IMR-90 (cell line): ENCODE measurements around the gene ZNF385B.
"Not testable (repeated sequence)": the region's sequence is repeated elsewhere in the genome, so short reads cannot be mapped to it uniquely, and the experiment has no call there.

Experiments used
- BHLHE40 ChIP-seq: fragments of 150-350 bp; IDR thresholded peaks from 2 replicates; pipeline ENCODE4 v1.6.1; 2016; ENCODE audit warnings: mild to moderate bottlenecking, low read depth, low read length
- CEBPB ChIP-seq: IDR thresholded peaks from 2 replicates; pipeline ENCODE4 v1.6.1; 2012; ENCODE audit warnings: low read depth, low read length, improper control_type of control experiment
- CHD1 ChIP-seq: IDR thresholded peaks from 2 replicates; pipeline ENCODE4 v1.6.1; 2012; ENCODE audit warnings: low read depth, low read length, improper control_type of control experiment
- FOS ChIP-seq: fragments of 150-350 bp; IDR thresholded peaks from 2 replicates; pipeline ENCODE4 v1.6.1; 2016; ENCODE audit warnings: low read depth, low read length
- MAFK ChIP-seq: IDR thresholded peaks from 2 replicates; pipeline ENCODE4 v1.6.1; 2012; ENCODE audit warnings: low read depth, low read length, improper control_type of control experiment
- MXI1 ChIP-seq: IDR thresholded peaks from 2 replicates; pipeline ENCODE4 v1.6.1; 2012; ENCODE audit warnings: low read depth, mild to moderate bottlenecking, low read length, moderate library complexity, borderline replicate concordance
- POLR2A ChIP-seq: IDR thresholded peaks from 2 replicates; pipeline ENCODE4 v1.6.1; 2012; ENCODE audit warnings: mild to moderate bottlenecking, low read depth, low read length
- SMC3 ChIP-seq: fragments of 150-350 bp; IDR thresholded peaks from 2 replicates; pipeline ENCODE4 v1.6.1; 2016; ENCODE audit warnings: low read depth, mild to moderate bottlenecking, antibody characterized with exemption, low read length, moderate library complexity
- TF ChIP-seq, protein P1 (sequence below): conservative IDR thresholded peaks from 2 replicates; pipeline ENCODE4 v1.5.1; 2012; ENCODE audit warnings: mild to moderate bottlenecking, low read depth, low read length, improper control_type of control experiment
- TF ChIP-seq, protein P2 (sequence below): fragments of 150-350 bp; IDR thresholded peaks from 2 replicates; pipeline ENCODE4 v1.6.1; 2016; ENCODE audit warnings: low read depth, mild to moderate bottlenecking, low read length, moderate library complexity, borderline replicate concordance

DNA sequence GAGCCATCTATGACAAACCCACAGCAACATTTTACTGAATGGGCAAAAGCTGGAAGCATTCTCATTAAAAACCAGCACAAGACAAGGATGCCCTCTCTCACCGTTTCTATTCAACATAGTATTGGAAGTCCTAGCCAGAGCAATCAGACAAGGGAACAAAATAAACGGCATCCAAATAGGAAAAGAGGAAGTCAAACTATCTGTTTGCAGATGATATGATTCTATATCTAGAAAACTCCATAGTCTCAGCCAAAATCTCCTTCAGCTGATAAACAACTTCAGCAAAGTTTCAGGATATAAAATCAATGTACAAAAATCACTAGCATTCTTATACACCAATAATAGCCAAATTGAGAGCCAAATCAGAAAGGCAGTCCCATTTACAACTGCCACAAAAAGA, 79.1 kb downstream of the ZNF385B start:
- TF ChIP-seq BHLHE40, MAFK, FOS, POLR2A, SMC3, MXI1, CHD1, CEBPB: not testable (repeated sequence)
- TF ChIP-seq, protein P1, sequence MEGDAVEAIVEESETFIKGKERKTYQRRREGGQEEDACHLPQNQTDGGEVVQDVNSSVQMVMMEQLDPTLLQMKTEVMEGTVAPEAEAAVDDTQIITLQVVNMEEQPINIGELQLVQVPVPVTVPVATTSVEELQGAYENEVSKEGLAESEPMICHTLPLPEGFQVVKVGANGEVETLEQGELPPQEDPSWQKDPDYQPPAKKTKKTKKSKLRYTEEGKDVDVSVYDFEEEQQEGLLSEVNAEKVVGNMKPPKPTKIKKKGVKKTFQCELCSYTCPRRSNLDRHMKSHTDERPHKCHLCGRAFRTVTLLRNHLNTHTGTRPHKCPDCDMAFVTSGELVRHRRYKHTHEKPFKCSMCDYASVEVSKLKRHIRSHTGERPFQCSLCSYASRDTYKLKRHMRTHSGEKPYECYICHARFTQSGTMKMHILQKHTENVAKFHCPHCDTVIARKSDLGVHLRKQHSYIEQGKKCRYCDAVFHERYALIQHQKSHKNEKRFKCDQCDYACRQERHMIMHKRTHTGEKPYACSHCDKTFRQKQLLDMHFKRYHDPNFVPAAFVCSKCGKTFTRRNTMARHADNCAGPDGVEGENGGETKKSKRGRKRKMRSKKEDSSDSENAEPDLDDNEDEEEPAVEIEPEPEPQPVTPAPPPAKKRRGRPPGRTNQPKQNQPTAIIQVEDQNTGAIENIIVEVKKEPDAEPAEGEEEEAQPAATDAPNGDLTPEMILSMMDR = not testable (repeated sequence)
- TF ChIP-seq, protein P2, sequence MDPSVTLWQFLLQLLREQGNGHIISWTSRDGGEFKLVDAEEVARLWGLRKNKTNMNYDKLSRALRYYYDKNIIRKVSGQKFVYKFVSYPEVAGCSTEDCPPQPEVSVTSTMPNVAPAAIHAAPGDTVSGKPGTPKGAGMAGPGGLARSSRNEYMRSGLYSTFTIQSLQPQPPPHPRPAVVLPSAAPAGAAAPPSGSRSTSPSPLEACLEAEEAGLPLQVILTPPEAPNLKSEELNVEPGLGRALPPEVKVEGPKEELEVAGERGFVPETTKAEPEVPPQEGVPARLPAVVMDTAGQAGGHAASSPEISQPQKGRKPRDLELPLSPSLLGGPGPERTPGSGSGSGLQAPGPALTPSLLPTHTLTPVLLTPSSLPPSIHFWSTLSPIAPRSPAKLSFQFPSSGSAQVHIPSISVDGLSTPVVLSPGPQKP = not testable (repeated sequence)
